ENCODE results near the gene RAB1A. TPM values are rescaled to one million over a fixed set of nuclear protein-coding genes. Genes with fewer than 3 reads are reported as not detected.
A peak's percentile ranks its signal among the peaks of the same experiment; 100 is the strongest.

The RAB1A gene
- total and polyA plus RNA-seq, 9 of the 15 experiments (the other 6 are each of a cell fraction or from before 2014, with no cell fraction given) = 43.8 to 163 (median 67.7) TPM

- TF ChIP-seq XRCC4 (IDR thresholded peaks at IDR 0.05; ENCODE audit: extremely low read depth, insufficient read depth, insufficient read length) (no peak), GABPB2 (CRISPR knock-in tag; conservative IDR thresholded peaks at IDR 0.05) (no peak), DNMT1 (IDR thresholded peaks at IDR 0.05) (no peak), SAP30 (IDR thresholded peaks at IDR 0.05; ENCODE audit: borderline replicate concordance, insufficient read depth, low read depth, low read length, poor library complexity, severe bottlenecking) (peak; percentile 15), RREB1 (CRISPR knock-in tag; IDR thresholded peaks at IDR 0.05) (0 out of 2 replicates have a peak, but pooled peaks have one; percentile 32), ZNF695 (CRISPR knock-in tag; IDR thresholded peaks at IDR 0.05) (no peak), ZNF551 (CRISPR knock-in tag; IDR thresholded peaks at IDR 0.05) (no peak), XRCC5 (IDR thresholded peaks at IDR 0.05; ENCODE audit: low read depth, low read length) (no peak), JUN (IDR thresholded peaks at IDR 0.05; ENCODE audit: borderline replicate concordance, low read depth, low read length) (no peak; the same call in 1 of the 2 replicates), JUN (CRISPR knock-in tag; IDR thresholded peaks at IDR 0.05; ENCODE audit: borderline replicate concordance) (no peak), ZNF197 (CRISPR knock-in tag; IDR thresholded peaks at IDR 0.05; ENCODE audit: low read depth) (no peak), NCOA2 (IDR thresholded peaks at IDR 0.05; ENCODE audit: partially characterized antibody in 2 of 2) (no peak)
- TF ChIP-seq, protein P1, sequence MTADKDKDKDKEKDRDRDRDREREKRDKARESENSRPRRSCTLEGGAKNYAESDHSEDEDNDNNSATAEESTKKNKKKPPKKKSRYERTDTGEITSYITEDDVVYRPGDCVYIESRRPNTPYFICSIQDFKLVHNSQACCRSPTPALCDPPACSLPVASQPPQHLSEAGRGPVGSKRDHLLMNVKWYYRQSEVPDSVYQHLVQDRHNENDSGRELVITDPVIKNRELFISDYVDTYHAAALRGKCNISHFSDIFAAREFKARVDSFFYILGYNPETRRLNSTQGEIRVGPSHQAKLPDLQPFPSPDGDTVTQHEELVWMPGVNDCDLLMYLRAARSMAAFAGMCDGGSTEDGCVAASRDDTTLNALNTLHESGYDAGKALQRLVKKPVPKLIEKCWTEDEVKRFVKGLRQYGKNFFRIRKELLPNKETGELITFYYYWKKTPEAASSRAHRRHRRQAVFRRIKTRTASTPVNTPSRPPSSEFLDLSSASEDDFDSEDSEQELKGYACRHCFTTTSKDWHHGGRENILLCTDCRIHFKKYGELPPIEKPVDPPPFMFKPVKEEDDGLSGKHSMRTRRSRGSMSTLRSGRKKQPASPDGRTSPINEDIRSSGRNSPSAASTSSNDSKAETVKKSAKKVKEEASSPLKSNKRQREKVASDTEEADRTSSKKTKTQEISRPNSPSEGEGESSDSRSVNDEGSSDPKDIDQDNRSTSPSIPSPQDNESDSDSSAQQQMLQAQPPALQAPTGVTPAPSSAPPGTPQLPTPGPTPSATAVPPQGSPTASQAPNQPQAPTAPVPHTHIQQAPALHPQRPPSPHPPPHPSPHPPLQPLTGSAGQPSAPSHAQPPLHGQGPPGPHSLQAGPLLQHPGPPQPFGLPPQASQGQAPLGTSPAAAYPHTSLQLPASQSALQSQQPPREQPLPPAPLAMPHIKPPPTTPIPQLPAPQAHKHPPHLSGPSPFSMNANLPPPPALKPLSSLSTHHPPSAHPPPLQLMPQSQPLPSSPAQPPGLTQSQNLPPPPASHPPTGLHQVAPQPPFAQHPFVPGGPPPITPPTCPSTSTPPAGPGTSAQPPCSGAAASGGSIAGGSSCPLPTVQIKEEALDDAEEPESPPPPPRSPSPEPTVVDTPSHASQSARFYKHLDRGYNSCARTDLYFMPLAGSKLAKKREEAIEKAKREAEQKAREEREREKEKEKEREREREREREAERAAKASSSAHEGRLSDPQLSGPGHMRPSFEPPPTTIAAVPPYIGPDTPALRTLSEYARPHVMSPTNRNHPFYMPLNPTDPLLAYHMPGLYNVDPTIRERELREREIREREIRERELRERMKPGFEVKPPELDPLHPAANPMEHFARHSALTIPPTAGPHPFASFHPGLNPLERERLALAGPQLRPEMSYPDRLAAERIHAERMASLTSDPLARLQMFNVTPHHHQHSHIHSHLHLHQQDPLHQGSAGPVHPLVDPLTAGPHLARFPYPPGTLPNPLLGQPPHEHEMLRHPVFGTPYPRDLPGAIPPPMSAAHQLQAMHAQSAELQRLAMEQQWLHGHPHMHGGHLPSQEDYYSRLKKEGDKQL (CRISPR knock-in tag; IDR thresholded peaks at IDR 0.05; ENCODE audit: borderline replicate concordance) = no peak
- TF ChIP-seq, protein P2, sequence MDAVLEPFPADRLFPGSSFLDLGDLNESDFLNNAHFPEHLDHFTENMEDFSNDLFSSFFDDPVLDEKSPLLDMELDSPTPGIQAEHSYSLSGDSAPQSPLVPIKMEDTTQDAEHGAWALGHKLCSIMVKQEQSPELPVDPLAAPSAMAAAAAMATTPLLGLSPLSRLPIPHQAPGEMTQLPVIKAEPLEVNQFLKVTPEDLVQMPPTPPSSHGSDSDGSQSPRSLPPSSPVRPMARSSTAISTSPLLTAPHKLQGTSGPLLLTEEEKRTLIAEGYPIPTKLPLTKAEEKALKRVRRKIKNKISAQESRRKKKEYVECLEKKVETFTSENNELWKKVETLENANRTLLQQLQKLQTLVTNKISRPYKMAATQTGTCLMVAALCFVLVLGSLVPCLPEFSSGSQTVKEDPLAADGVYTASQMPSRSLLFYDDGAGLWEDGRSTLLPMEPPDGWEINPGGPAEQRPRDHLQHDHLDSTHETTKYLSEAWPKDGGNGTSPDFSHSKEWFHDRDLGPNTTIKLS (IDR thresholded peaks at IDR 0.05; ENCODE audit: borderline replicate concordance, low read depth) = no peak
Observed at GRCh38 chr2:65130664-65131175, 814 bp upstream of the RAB1A start (continued).

Data from K562 (cell line).